ENCODE results near the gene MDM4.

Gene MDM4

DNA sequence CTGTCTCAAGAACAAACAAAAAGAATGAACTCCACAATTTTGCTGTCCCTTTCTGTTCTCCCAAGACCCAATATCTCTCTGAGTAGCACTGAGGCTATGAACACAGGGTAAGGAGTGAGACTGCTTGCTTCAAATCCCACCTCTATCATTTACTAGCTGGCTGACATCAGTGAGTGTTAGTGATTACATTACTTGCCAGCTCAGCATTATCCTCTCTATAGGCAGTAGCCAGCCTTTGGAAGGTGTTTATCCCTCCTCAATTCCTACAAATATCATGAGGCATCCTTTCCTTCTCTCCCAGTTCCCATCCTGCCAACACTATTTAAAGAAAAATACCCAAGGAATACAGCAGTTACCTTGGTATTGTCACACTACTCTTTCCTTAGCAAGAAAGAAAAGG lies 24.6 kb upstream of the MDM4 start:
- no peak for DNase-seq (ENCODE audit: low read depth)

DNA sequence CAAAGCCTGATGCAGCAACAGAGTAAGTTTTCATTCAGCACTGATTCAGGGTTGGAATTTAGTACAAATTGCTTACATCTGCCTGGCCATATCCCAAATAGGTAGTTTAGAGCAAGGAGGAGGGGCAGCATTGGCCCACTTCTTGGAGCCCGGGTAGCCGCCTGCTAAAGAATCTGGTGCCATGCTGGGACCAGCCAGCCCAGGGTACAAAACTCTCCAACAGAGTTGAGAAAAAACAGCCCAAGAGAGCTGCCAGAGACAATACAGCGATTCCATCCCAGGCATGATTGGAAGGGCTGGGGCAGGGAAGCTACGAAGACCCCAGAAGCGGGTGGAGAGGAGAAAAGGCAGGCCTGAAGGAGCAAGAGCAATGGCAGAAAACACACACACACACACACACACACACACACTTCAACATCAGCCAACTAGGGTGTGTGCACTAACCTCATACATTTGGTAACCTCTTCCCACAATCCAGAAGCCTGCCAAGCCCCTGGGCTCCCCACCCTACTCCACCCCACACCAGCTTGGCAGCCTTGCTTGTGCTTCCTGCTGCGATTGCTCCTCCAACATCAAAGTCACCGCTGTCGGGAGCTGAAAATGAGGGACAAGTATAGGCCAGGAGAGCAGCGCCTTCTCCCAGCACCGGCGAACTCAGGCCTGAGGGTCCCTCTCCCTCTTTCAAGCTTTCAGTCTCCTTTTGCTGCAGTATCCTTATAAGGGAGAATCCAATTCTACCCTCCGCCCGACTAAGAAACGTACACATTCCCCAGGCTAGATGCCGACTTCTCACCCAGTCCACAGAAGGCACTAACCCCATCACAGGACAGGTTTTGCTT lies 22.8 kb upstream of the MDM4 start:
- peak; percentile 69 for DNase-seq (ENCODE audit: low read depth)

DNA sequence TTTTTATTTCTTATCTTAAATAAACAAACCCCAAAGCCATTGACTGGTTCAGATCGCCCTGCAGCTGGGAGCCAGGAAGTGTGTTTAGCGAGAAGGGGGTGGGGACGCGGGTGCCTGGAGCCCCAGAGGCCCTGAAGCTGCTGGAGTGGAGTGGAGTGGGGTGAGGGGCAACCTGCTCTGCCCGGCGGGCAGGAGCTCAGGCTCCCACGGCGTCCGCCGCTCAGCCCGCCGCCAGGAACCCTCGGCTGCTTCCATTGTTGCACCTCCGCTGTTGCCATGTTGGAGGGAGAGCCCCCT lies 22.3 kb upstream of the MDM4 start:
- DNase-seq (ENCODE audit: low read depth), result no peak

DNA sequence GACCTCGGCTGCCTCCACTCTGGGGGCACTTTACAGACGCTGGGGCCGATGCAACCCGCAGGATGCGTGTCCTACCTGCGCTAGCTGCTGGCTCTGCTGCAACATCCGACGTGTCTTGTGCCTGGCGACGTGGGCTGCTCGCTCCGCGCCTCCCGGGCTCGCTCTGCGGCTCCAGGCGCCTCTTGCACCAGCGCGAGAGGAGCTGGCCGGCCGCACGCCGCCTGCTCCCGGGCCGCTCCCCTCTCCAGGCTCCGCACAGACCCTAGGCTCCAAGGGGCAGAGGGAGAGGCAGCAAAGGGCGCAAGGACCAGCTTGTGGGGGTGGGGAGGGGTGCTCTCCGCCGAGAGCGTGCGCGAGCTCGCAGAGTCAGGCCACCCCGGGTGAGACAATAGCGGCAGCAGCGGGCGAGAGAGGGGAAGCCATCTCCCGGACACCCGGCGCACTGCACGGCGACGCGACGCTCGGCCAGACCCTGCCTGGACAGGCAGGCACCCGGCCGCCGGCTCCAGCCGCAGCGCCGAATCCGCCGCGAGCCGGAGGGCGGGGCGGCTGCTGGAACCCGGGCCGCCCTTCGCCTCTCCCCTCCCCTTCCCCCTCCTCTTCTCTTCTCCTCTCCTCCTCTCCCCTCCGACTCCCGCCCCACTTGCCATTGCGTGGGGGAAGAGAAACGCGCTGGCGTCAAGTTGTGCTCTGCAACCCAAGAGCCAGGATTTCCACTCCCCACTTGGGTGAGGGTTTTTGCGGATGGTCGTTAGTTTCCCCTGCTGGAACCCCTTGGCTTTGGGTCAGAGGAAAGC lies 21.7 kb upstream of the MDM4 start, which contains the start of gene PIK3C2B:
Gene PIK3C2B (minus strand): TSS at position 525 of the 797 bp plus-strand sequence. CDS start 25,003 bp downstream, outside the sequence.
- peak; percentile 71 for DNase-seq (ENCODE audit: low read depth)

DNA sequence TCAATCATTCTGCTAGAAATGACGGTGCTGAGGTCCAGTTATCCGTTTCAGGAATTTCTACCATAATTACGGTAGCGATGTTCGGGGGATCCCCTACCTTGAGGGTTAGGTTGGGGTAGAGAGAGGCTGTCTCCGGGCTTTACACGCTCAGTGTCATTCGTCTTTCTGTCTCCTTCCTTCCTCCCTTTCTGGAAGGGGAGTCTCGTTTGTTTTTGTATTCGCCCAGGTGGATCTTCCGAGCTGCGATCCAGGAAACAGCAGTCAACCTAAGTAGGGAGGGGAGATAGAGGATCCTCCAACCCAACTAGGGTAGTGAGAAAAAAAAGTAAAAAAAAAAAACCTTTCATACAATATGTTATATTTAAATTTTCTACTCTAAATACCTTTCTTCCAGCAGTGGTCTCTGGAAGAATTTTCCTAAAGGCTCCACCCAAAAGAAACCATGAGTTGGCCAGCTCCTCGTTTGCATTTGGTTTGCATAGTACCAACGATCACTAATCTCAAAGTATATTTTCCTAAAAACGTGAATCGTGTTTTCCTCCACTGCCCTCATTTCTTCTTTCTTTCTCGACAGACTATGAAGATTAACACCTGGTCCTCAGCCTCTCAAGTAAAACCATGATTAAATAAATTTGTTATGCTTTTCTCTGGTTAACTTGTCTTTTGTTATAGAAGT lies 21.0 kb upstream of the MDM4 start:
- DNase-seq (ENCODE audit: low read depth), result no peak

DNA sequence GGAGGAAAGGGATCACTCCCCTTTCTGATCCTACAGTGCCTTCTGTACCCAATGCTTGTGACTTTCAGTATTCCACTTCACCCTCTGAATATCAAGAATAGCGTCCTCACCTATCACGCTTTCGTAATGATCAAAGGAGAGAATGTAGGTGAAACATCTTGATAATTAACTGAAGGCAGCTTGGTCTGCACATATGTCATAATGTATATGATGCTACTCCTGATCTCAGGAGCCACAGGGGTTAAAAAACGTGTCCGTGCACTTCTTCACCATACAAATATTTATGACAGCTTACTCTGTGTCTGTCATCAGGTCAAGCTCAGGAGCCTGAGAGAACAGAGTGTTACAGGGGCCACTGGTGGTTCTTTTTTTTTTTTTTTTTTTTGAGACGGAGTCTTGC lies 20.4 kb upstream of the MDM4 start:
- DNase-seq (ENCODE audit: low read depth), result no peak

DNA sequence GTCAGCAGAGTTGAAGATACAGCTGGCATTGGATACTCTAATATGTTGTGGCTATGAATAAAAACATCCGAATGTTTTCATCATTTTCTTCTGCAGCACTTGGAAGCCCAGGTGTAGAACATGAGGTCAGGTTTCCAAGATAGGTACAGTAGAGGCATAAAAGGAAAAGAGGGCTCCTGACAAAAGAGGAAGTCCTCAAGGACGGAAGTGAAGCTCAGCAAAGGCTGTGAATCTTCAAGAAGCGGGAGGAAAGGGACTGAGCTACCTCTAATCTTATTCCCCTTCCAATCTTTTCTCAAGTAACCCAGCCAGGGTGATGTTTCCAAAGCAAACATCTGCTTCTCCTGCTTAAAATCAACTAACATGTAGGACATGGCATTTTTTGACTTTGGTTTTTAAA lies 17.2 kb upstream of the MDM4 start:
- DNase-seq (ENCODE audit: low read depth), result no peak

DNA sequence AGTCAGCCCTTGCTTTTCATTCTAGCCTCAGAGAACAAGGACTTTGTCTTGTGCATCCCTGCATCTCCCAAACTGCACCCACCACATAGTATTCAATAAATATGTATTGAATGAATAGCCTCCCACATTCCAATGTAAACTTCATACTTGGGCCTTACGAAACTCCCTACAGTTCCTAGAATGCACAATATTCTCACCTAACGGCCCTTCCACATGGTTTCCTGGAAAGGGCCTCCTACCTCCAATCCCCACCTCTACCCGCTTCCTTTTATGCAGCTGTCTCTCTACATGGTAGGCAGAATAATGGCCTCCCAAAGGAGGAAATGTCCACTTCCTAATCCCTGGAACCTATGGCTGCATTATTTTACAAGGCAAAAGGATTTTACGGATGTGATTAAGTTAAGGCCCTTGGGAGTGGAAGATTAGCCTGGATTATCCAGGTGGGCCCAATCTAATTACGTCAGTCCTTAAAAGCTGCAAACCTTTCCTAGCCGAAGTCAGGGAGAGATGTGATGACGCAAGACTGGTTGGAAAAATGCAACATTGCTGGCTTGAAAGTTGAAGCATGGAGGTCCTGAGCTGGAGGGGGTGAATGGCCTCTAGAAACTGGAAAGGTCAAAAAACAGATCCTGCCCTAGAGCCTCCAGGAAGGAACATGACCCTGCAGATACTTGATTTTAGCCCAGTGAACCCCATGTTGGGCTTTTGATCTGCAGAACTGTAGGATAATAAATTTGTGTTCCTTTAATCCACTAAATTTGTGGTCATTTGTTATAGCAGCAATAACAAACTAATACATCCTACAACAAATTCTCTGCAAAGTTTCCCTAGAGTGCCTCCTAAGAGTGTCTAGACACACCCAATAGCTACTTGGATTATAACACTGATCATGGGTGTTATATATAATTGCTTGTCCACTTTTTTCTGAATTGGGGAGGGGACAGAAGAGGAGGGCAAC lies 16.4 kb upstream of the MDM4 start:
- no peak for DNase-seq (ENCODE audit: low read depth)

DNA sequence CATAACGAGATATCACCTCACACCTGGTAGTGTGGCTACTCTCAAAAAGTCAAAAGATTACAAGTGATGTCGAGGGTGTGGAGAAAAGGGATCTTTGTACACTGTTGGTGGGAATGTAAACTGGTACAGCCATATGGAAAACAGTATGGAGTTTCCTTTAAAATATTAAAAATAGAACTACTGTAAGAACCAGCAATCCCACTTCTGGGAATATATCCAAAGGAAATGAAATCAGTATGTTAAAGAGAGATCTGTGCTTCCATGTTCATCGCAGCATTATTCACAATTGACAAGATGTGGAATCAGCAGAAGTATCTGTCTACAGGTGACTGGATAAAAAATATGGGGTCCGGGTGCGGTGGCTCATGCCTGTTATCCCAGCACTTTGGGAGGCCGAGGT lies 14.0 kb upstream of the MDM4 start:
- DNase-seq (ENCODE audit: low read depth), result no peak

DNA sequence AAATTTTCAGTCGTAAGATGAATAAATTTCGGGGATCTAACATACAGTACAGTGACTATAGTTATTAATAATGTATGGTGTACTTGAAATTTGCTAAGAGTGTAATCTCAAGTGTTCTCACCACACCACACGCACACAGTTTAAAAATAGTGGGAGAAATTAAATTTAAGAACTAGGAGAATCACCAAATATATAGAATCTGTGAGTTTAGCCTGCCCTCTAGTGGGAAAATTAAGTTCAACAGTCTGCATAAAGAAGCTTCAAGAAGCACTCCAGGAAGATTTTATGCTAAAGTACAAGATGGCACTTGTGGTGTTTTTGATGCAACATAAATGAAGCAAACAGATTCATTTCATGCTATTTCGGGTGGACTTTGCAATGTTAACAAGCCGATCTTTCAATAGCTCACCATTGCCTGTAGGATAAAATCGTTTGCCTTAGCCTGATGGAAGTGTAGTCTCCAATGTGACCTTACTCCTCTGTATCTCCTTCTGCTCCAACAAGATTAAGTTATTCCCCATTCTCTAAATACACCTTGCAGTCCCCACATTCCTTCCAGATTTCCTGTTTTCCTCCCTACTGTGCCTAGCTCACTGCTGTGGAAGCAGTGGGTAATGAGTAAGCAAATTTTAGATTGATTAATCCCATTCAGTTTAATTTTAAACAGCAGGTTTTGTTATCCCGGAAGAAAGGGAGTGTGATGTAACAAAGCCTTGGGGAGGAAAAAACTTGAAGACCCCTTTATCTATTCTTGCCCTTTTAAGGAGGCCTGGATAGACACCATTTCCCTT lies 12.9 kb upstream of the MDM4 start:
- peak; percentile 58 for DNase-seq (ENCODE audit: low read depth)

DNA sequence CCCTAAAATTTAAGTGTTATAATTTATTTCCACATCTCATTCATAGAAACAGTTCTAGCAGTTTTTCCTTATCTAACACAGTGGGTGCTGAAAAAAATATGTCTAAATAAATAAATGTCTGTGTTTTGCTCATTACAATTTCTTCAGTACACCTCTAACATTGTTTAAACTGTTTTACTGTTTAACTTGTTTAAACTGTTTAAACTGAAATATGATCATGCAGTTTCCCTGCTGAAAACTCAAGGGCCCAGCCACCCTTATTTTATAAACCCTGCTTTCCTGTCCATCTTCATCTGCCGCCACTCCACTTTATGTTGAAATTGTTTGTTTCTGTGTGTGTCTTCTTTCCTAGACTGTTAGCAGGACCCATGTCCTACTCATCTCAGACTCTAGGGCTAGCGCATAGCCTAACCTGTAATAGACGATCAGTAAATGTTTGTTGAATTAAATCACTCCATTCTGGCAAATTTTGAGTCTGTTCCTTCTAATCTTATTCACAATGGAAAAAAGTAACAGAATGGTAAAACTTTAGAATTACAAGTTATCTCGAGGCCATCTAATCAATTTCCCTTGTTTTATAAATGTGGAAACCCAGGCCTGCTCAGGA lies 12.2 kb upstream of the MDM4 start:
- DNase-seq (ENCODE audit: low read depth), result no peak

DNA sequence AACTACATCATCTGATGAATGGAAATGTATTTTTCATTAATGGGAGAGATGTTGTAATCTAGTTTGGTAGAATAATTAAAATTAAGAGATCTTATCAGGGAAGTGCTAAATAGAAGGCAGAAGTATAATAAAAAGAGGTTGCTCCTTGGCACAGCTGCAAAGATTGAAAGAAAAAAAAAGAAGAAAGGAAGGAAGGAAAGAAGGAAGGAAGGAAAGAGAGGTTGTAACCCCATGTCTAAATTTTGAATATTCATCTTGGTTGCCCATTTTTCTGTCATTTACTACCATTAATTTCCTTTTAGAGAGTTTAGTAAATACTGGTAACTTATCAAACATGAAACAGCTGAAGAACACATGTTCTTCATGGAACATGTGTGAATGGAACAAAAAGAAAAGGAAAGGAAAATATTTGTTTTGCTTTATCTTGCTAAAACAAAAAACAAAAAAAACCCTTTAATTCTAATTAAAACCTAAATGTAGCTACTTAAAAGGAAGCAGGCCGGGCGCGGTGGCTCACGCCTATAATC lies 10.5 kb upstream of the MDM4 start:
- no peak for DNase-seq (ENCODE audit: low read depth)

DNA sequence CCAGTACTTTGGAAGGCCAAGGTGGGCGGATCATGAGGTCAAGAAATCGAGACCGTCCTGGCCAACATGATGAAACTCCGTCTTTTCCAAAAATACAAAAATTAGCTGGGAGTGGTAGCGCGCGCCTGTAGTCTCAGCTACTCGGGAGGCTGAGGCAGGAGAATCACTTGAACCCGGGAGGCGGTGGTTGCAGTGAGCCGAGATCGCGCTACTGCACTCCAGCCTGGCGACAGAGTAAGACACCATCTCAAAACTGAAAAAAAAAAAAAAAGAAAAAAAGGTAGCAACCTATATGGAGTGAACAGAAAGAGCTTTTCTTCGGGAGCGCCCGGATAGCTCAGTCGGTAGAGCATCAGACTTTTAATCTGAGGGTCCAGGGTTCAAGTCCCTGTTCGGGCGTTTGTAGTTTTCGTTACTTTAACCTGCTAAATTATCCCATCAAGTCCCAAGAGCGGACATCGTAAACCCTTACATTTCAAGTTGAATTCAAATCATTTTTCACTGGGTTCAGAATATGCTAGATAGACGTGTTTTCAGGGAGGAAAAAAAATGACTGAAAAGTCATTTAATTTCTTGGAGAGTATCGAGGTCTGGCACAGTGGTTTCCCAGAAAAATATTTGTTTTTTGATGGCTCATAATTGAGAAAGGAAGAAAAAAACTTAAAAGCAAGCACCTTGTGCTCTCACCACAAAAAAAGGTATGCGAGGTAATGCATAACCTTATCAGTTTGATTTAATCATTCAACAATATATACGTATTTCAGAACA lies 9.8 kb upstream of the MDM4 start:
- DNase-seq (ENCODE audit: low read depth), result peak; percentile 90

DNA sequence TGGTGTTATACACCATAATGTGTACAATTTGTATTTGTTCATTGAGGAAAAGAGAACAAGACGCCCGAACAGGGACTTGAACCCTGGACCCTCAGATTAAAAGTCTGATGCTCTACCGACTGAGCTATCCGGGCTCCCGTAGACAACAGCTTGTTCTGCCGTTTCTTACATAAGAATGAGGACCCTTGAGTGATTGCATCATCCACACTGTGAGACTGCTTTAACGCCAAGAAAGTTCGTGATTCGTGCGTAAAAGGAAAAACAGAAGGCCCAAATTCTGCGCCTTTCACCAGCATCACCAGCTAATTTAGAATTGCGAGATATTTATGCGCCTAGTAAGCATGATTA lies 9.3 kb upstream of the MDM4 start:
- DNase-seq (ENCODE audit: low read depth), result peak; percentile 89

DNA sequence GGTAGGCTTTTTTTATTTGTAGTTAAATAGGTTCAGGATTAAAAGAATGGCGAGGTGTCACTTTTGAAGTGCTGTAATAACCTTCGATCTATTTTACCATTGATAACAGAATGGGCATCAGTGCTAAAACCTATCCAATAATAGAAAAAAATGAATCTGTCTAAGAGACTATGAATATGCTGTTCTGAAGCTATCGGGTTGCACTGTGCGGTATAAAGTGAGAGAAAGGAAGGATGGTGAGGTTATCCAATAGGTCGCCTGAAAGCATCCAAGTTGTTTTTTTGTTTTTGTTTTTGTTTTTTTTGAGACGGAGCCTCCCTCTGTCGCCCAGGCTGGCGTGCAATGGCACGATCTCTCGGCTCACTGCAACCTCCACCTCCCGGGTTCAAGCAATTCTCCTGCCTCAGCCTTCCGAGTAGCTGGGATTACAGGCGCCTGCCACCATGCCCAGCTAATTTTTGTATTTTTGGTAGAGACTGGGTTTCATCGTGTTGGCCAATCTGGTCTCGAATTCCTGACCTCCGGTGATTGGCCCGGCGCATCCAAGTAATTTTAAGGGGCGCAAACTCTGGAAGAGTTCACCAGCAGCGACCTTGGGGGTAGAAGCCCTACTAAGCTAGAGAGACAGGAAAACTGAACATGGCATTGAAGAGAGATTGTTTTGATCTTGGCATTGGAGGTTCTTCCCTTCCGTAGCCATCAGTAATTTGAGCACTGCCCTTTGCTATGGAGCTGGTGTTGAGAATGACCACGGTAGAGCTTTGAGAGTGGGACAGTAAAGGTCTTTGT lies 8.7 kb upstream of the MDM4 start:
- DNase-seq (ENCODE audit: low read depth), result peak; percentile 56

DNA sequence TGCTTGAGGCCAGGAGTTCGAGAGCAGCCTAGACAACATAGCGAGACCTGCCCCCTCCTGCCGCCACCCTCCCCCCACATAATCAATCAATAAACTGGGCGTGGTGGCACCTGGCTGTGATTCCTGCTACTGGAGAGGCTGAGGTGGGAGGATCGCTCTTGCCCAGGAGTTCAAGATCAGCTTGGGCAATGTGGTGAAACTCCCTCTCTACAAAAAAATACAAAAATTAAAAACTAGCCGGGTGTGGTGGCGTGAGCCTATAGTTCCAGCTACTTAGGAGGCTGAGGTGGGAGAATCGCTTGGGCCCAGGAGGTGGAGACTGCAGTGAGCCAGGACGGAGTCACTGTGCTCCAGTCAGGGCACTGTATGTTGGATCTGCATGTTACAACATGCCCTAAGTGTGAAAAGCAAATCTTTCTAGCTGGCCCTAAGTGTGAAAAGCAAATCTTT lies 7.0 kb upstream of the MDM4 start:
- DNase-seq (ENCODE audit: low read depth), result no peak

DNA sequence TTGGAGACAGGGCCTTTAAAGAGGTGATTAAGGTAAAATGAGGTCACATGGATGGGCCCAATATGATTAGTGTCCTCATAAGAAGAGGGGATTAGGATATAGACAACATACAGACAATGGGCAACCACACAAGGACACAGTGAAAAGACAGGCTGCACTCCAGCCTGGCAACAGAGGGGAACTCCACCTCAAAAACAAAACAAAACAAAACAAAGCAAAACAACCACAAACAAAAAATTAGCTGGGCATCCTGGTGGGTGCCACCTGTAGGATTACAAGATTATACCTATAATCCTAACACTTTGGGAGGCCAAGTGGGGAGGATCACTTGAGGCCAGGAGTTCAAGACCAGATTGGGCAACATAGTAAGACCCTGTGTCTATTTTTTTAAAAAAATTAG lies 4.8 kb upstream of the MDM4 start:
- no peak for DNase-seq (ENCODE audit: low read depth)

DNA sequence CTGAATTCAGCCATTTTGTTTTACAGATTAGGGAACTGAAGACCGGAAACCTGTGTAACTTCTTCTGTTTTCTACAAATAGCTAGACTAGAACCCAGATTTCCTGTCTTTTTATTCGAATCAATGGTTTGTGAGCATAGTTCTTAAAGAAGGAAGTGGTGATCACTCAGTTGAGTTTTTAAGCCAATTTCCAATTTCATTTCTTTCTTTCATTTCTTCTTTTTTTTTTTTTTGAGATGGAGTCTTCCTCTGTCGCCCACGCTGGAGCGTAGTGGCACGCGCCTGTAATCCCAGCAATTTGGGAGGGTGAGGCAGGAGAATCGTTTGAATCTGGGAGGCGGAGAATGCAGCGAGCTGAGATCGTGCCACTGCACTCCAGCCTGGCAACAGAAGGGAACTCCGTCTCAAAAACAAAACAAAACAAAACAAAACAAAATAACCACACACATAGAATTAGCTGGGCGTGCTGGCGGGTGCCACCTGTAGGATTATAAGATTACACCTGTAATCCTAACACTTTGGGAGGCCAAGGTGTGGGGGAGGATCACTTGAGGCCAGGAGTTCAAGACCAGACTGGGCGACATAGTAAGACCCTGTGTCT lies 3.0 kb upstream of the MDM4 start:
- DNase-seq (ENCODE audit: low read depth), result no peak
